Gastrocnemius medialis (tissue), 4 donors: ENCODE results near the gene ACTN2.

Source experiments
- POLR2A ChIP-seq, 2 donors: fragments of 450-650 bp; IDR thresholded peaks; one replicate each; pipeline ENCODE4 v1.6.1; 2017; ENCODE audit warnings: antibody characterized with exemption in 2 of 2, mild to moderate bottlenecking in 2 of 2, moderate library complexity in 2 of 2
- TF ChIP-seq, protein P1 (sequence below), 5 experiments: fragments of 450-650 bp in 3 of 5; fragments of 200-600 bp in 2 of 5; sonication (generic) in 2 of 5; IDR thresholded peaks in 4 of 5; conservative IDR thresholded peaks in 1 of 5; 1 replicate in 4 of 5; 2 replicates in 1 of 5; pipeline ENCODE4 v1.5.1; 2016 to 2019; ENCODE audit warnings: antibody characterized with exemption in 5 of 5, mild to moderate bottlenecking in 3 of 5, moderate library complexity in 3 of 5

DNA sequence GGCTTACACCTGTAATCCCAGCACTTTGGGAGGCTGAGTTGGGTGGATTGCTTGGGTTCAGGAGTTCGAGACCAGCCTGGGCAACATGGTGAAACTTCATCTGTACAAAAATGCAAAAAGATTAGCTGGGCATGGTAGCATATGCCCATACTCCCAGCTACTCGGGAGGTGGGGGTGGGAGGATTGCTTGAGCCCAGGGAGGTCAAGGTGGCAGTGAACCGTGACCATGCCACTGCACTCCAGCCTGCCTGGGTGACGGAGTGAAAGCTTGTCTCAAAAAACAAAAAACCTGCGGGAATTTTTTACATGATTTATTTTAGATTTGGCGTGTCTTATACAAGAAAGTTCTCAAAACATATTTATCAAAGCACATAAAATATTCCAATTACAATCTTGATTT lies 81.0 kb downstream of the ACTN2 start:
- TF ChIP-seq, protein P1, sequence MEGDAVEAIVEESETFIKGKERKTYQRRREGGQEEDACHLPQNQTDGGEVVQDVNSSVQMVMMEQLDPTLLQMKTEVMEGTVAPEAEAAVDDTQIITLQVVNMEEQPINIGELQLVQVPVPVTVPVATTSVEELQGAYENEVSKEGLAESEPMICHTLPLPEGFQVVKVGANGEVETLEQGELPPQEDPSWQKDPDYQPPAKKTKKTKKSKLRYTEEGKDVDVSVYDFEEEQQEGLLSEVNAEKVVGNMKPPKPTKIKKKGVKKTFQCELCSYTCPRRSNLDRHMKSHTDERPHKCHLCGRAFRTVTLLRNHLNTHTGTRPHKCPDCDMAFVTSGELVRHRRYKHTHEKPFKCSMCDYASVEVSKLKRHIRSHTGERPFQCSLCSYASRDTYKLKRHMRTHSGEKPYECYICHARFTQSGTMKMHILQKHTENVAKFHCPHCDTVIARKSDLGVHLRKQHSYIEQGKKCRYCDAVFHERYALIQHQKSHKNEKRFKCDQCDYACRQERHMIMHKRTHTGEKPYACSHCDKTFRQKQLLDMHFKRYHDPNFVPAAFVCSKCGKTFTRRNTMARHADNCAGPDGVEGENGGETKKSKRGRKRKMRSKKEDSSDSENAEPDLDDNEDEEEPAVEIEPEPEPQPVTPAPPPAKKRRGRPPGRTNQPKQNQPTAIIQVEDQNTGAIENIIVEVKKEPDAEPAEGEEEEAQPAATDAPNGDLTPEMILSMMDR (IDR thresholded peaks at IDR 0.05 in 4 of 5, conservative IDR thresholded peaks at IDR 0.05 in 1 of 5), result no peak
- TF ChIP-seq POLR2A (IDR thresholded peaks at IDR 0.05), result no peak
